GM18858 (cell line): Measurements from ENCODE around the gene STK32C.
"Not testable (repeated sequence)": the region's sequence is repeated elsewhere in the genome, so short reads cannot be mapped to it uniquely, and the experiment has no call there.

Source experiments
- ATAC-seq: cut with Tn5 transposase; IDR thresholded peaks from one replicate; pipeline ENCODE4 v1.9.1; 2021; ENCODE audit not compliant: unreplicated experiment

STK32C gene

DNA sequence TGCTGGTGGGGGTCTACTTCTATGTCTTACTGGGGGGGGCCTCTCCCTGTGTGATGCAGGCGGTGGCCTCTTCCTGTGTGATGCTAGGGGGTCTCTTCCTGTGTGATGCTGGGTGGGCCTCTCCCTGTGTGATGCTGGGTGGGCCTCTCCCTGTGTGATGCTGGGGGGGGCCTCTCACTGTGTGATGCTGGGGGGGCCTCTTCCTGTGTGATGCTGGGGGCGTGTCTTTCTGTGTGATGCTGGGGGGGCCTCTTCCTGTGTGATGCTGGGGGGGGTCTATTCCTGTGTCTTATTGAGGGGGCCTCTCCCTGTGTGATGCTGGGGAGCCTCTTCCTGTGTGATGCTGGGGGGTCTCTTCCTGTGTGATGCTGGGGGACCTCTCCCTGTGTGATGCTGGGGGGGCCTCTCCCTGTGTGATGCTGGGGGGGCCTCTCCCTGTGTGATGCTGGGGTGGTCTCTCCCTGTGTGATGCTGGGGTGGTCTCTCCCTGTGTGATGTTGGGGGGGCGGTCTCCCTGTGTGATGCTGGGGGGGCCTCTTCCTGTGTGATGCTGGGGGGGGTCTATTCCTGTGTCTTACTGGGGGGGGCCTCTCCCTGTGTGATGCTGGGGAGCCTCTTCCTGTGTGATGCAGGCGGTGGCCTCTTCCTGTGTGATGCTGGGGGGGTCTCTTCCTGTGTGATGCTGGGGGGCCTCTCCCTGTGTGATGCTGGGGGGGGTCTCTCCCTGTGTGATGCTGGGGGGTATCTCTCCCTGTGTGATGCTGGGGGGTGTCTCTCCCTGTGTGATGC is 146.7 kb downstream of the STK32C start:
- ATAC-seq, result not testable (repeated sequence)

DNA sequence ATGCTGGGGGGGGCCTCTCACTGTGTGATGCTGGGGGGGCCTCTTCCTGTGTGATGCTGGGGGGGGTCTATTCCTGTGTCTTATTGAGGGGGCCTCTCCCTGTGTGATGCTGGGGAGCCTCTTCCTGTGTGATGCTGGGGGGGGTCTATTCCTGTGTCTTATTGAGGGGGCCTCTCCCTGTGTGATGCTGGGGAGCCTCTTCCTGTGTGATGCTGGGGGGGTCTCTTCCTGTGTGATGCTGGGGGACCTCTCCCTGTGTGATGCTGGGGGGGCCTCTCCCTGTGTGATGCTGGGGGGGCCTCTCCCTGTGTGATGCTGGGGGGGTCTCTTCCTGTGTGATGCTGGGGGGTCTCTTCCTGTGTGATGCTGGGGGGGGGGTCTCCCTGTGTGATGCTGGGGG is 147.5 kb downstream of the STK32C start:
- ATAC-seq, result not testable (repeated sequence)

DNA sequence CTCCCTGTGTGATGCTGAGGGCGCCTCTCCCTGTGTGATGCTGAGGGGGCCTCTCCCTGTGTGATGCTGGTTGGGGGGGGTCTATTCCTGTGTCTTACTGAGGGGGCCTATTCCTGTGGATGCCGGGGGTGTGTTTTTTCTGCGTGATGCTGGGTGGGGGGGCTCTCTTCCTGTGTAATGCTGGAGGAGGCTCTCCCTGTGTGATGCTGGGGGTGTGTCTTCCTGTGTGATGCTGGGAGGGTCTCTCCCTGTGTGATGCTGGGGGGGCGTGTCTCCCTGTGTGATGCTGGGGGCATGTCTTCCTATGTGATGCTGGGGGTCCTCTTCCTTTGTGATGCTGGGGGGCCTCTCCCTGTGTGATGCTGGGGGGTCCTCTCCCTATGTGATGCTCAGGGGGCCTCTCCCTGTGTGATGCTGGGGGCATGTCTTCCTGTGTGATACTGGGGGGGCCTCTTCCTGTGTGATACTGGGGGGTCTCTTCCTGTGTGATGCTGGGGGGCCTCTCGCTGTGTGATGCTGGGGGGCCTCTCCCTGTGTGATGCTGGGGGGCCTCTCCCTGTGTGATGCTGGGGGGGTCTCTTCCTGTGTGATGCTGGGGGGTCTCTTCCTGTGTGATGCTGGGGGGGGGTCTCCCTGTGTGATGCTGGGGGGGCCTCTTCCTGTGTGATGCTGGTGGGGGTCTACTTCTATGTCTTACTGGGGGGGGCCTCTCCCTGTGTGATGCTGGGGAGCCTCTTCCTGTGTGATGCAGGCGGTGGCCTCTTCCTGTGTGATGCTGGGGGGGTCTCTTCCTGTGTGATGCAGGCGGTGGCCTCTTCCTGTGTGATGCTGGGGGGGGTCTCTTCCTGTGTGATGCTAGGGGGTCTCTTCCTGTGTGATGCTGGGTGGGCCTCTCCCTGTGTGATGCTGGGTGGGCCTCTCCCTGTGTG is 148.2 kb downstream of the STK32C start:
- ATAC-seq, result not testable (repeated sequence)

DNA sequence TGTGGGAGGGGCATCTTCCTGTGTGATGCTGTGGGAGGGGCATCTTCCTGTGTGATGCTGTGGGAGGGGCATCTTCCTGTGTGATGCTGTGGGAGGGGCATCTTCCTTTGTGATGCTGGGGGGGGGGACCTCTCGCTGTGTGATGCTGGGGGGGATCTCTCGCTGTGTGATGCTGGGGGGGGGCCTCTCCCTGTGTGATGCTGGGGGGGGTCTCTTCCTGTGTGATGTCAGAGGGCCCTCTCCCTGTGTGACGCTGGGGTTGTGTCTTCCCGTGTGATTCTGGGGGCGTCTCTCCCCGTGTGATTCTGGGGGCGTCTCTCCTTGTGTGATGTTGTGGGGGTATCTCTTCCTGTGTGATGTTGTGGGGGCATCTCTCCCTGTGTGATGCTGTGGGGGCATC is 148.9 kb downstream of the STK32C start:
- no peak for ATAC-seq

DNA sequence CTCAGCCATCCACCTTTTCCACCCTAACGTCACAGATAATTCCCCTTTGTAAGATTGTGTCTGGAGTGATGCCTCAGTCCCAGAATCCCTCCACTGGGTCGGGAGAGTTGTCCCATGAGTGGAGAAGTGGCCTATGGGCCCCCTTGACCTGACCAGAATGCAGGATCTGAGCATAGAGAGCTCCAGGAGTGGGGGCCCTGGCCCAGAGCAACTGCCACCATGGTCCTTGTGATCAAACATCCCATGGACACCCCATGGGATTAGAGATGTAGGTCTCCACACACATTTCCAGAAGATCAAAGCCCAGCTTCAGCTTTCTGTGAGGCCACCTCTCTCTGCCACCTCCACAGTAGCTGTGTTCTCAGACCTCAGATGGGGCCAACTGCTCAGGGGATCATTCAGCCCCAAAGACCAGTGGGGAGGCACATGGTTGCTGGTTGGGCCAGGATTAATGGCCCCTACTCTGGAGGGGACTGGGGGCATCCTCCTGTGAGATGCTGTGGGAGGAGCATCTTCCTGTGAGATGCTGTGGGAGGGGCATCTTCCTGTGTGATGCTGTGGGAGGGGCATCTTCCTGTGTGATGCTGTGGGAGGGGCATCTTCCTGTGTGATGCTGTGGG is 149.5 kb downstream of the STK32C start:
- no peak for ATAC-seq
